ENCODE data around the gene GOSR1. TPM values are rescaled to one million over a fixed set of nuclear protein-coding genes. Genes with fewer than 3 reads are reported as not detected.

The GOSR1 gene
- total and polyA plus RNA-seq, 2 donors (not counting 3 experiments of a cell fraction or from before 2014, with no cell fraction given): 13.8 to 41.0 TPM

- Histone ChIP-seq H3K9me3 (replicated peaks; ENCODE audit: control insufficient read depth, insufficient read depth, low read length) (no peaks in the 10 kb centered on the region), H4K20me1 (replicated peaks; ENCODE audit: control insufficient read depth, extremely low read depth, insufficient read depth, low read length) (no peaks in the 10 kb centered on the region), H3K36me3 (ENCODE audit: control insufficient read depth in 2 of 2, extremely low read depth in 1 of 2, insufficient read depth in 2 of 2, low read length in 2 of 2) (peaks cover 3 to 10% of the 10 kb centered on the region in 2 experiments), H3K4me3 (replicated peaks in 1 of 3; ENCODE audit: insufficient read depth in 1 of 3, low read depth in 1 of 3, low read length in 3 of 3) (no peak overlapping the region), H3K9ac (replicated peaks; ENCODE audit: extremely low read depth, insufficient read depth, low read length) (no peak overlapping the region), H3K4me1 (ENCODE audit: control insufficient read depth, extremely low read depth, insufficient read depth, low read length) (peaks cover 17% of the 10 kb centered on the region), H3K79me2 (ENCODE audit: control insufficient read depth, insufficient read depth, low read length) (no peaks in the 10 kb centered on the region), H3K27ac (ENCODE audit: insufficient read depth, low read depth, low read length) (no peak overlapping the region), H2AFZ (ENCODE audit: low read depth, low read length) (no peak overlapping the region), H3K9me1 (replicated peaks; ENCODE audit: control insufficient read depth, extremely low read depth, insufficient read depth, low read length) (no peaks in the 10 kb centered on the region), H3K27me3 (ENCODE audit: control insufficient read depth in 2 of 2, insufficient read depth in 2 of 2, low read length in 2 of 2) (no peaks in the 10 kb centered on the region), H3K4me2 (ENCODE audit: insufficient read depth, low read length) (no peak overlapping the region)
- CTCF ChIA-PET: interaction anchor here (1.2 to 2.2 kb wide), 2 partner anchors 9 to 14 kb away, joined by 3 to 5 read pairs; no protein-coding TSS in a partner anchor
- intact Hi-C loops (cut with micrococcal nuclease) (no loop called here), dilution Hi-C loops (cut with MboI; ENCODE audit: extremely low pct_ligation_motif_present, low sequenced_read_pairs) (no loop called here)
- no peak for TF ChIP-seq FOS (IDR thresholded peaks at IDR 0.05; ENCODE audit: borderline replicate concordance, insufficient read depth, low read length)
- TF ChIP-seq, protein P1, sequence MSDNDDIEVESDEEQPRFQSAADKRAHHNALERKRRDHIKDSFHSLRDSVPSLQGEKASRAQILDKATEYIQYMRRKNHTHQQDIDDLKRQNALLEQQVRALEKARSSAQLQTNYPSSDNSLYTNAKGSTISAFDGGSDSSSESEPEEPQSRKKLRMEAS (IDR thresholded peaks at IDR 0.05; ENCODE audit: insufficient read depth, insufficient read length): no peak
- no peak for TF ChIP-seq MYC (IDR thresholded peaks at IDR 0.05; ENCODE audit: low read depth, low read length)
- no peak for TF ChIP-seq JUN (IDR thresholded peaks at IDR 0.05; ENCODE audit: borderline replicate concordance, insufficient read depth, insufficient read length, low read depth)
- no peak for TF ChIP-seq POLR2AphosphoS5 (IDR thresholded peaks at IDR 0.05; ENCODE audit: insufficient read depth, low read depth, low read length)
- TF ChIP-seq, protein P2, sequence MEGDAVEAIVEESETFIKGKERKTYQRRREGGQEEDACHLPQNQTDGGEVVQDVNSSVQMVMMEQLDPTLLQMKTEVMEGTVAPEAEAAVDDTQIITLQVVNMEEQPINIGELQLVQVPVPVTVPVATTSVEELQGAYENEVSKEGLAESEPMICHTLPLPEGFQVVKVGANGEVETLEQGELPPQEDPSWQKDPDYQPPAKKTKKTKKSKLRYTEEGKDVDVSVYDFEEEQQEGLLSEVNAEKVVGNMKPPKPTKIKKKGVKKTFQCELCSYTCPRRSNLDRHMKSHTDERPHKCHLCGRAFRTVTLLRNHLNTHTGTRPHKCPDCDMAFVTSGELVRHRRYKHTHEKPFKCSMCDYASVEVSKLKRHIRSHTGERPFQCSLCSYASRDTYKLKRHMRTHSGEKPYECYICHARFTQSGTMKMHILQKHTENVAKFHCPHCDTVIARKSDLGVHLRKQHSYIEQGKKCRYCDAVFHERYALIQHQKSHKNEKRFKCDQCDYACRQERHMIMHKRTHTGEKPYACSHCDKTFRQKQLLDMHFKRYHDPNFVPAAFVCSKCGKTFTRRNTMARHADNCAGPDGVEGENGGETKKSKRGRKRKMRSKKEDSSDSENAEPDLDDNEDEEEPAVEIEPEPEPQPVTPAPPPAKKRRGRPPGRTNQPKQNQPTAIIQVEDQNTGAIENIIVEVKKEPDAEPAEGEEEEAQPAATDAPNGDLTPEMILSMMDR (IDR thresholded peaks at IDR 0.05; ENCODE audit: extremely low read depth in 1 of 2, insufficient read depth in 1 of 2, low read depth in 1 of 2, low read length in 2 of 2): no peak
- TF ChIP-seq POLR2A (IDR thresholded peaks at IDR 0.05; ENCODE audit: low read depth, low read length): no peak
- no peak for TF ChIP-seq EZH2 (IDR thresholded peaks at IDR 0.05; ENCODE audit: borderline replicate concordance, low read depth, low read length, severe bottlenecking)
- no peak for TF ChIP-seq GATA2 (IDR thresholded peaks at IDR 0.05; ENCODE audit: insufficient read depth, insufficient read length, low read depth, low read length)
- no peak for FAIRE-seq
- DNase-seq (ENCODE audit: low read depth, low spot score): no peak
- POLR2A ChIA-PET: no interaction called here
- no TSS peak for BruUV-seq (replicated peaks)
These were observed 47.6 kb downstream of the GOSR1 start for GRCh38 chr17:30524847-30525246.
